Suprapubic skin (tissue), 4 donors: ENCODE results near the gene PLXNA2. TPM values are rescaled to one million over a fixed set of nuclear protein-coding genes. Genes with fewer than 3 reads are reported as not detected.
A peak's percentile ranks its signal among the peaks of the same experiment; 100 is the strongest.

Experiments used
- DNase-seq, 2 donors: peaks; one replicate each; pipeline ENCODE4 v3.0.0-alpha.2; 2019; ENCODE audit warnings: low spot score in 2 of 2
- H3K27ac ChIP-seq: fragments of 200-600 bp; sonication (generic); one replicate; pipeline ENCODE4 v1.5.1; 2019
- H3K27me3 ChIP-seq: fragments of 200-600 bp; sonication (generic); one replicate; pipeline ENCODE4 v1.5.1; 2019
- H3K36me3 ChIP-seq: fragments of 200-600 bp; sonication (generic); one replicate; pipeline ENCODE4 v1.5.1; 2019
- H3K4me1 ChIP-seq: fragments of 200-600 bp; sonication (generic); one replicate; pipeline ENCODE4 v1.5.1; 2019
- H3K4me3 ChIP-seq: fragments of 200-600 bp; sonication (generic); one replicate; pipeline ENCODE4 v1.5.1; 2019; ENCODE audit warnings: mild to moderate bottlenecking
- H3K9me3 ChIP-seq: fragments of 200-600 bp; sonication (generic); one replicate; pipeline ENCODE4 v1.5.1; 2019
- CTCF ChIP-seq, 2 donors: fragments of 200-600 bp in 1 of 2; fragments of 450-650 bp in 1 of 2; sonication (generic) in 1 of 2; IDR thresholded peaks; one replicate each; pipeline ENCODE4 v1.5.1; 2016 to 2019; ENCODE audit warnings: antibody characterized with exemption in 2 of 2, mild to moderate bottlenecking in 1 of 2, moderate library complexity in 1 of 2
- EP300 ChIP-seq: sonication (generic); formaldehyde crosslinking; IDR thresholded peaks from one replicate; pipeline ENCODE4 v1.6.1; 2017; ENCODE audit warnings: antibody characterized with exemption
- POLR2A ChIP-seq, 2 donors: fragments of 450-650 bp; IDR thresholded peaks; one replicate each; pipeline ENCODE4 v1.6.1; 2017; ENCODE audit warnings: antibody characterized with exemption in 2 of 2, mild to moderate bottlenecking in 2 of 2, moderate library complexity in 2 of 2
- POLR2AphosphoS5 ChIP-seq, 3 donors: sonication (generic); formaldehyde crosslinking; IDR thresholded peaks; one replicate each; pipeline ENCODE4 v1.6.1; 2017; ENCODE audit warnings: antibody characterized with exemption in 3 of 3
- WGBS: methylation state at CpG from one replicate; pipeline ENCODE4 v1.1.5; 2018; 5-methylcytosine and 5-hydroxymethylcytosine counted together
- total RNA-seq, 4 donors: library from RNA; depleted of rRNA; stranded (reverse); fragments of >200 nt; gene quantifications; one replicate each; pipeline ENCODE4 v1.1.0, GENCODE V29; 2016

Gene PLXNA2
- total RNA-seq, 4 donors from 2014 or later: 35.3 to 53.9 (median 45.7) TPM

DNA sequence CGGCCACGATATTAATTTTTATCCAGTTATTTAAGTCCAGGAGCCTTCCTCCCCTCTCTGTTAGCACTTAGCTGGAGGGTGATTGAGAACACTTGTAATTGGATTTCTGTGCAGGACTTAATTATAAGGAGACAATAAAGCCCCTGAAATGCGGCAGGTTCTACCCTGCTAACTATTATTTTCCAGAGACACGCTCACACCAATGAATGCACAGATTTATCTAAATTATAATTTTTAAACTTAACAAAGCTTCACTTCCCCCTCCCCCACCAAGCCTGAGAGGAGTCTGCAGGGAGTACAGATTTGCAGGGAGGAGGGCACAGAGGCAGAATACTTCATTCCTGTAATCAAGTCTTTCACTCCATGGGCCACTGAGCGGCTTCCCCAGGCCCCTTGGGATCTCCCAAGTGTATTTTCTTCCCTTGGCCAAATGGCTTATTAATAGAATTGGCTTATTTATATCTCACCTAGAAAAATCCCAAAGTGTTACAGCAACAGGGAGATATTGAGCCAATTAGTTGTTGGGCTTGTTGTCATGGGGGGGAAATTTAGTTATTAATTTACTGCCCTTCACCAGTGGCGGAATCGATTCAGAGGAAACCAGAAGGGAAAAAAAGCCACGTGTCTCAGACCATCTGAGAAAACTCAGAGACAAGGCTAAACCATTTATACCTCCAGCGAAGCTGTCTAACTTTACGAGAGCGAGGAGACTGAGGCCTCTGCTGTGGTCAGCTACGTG lies 234.3 kb downstream of the PLXNA2 start:
- peak in 1 of 2 donors; percentile 4 for DNase-seq
- Histone ChIP-seq H3K27me3 (no peaks in the 10 kb centered on the region), H3K27ac (no peak overlapping the region), H3K36me3 (no peaks in the 10 kb centered on the region), H3K4me3 (no peak overlapping the region), H3K4me1 (no peaks in the 10 kb centered on the region), H3K9me3 (no peaks in the 10 kb centered on the region)
- 90% methylated on average over 12 of the region's 12 CpGs for WGBS
- TF ChIP-seq EP300 (no peak), CTCF (IDR thresholded peaks at IDR 0.05) (no peak), POLR2A (IDR thresholded peaks at IDR 0.05) (no peak), POLR2AphosphoS5 (IDR thresholded peaks at IDR 0.05) (no peak)

DNA sequence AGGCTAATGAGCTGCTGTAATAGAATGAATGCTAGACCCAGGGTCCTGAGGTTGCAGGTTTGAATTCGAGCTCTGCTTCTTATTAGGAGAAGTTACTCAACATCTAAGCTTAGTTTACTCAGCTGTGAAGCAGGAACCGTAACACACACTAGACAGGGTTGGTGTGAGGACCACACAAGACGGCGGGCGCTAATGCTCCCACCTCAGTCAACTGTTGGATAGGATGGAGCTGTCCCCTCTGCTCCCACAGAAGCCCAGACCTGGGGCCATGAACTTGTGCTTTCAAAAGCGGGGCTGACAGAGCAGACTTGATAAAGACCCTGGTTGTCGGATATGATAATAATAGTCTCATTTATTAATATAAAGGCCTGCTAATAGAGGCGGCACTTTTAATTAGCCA lies 234.9 kb downstream of the PLXNA2 start:
- Histone ChIP-seq H3K4me3 (no peak overlapping the region), H3K4me1 (no peaks in the 10 kb centered on the region), H3K36me3 (no peaks in the 10 kb centered on the region), H3K27ac (no peak overlapping the region), H3K27me3 (no peaks in the 10 kb centered on the region), H3K9me3 (no peaks in the 10 kb centered on the region)
- WGBS: 98% methylated on average over 8 of the region's 8 CpGs
- DNase-seq: peak in 1 of 2 donors; percentile 29
- no peak for TF ChIP-seq CTCF (IDR thresholded peaks at IDR 0.05)
- no peak for TF ChIP-seq POLR2AphosphoS5 (IDR thresholded peaks at IDR 0.05)
- no peak for TF ChIP-seq EP300
- no peak for TF ChIP-seq POLR2A (IDR thresholded peaks at IDR 0.05)

GRCh38 chr1:208008534-208008933 lies 235.7 kb downstream of the PLXNA2 start:
- Histone ChIP-seq H3K4me1 (no peaks in the 10 kb centered on the region), H3K27me3 (no peaks in the 10 kb centered on the region), H3K36me3 (no peaks in the 10 kb centered on the region), H3K9me3 (no peaks in the 10 kb centered on the region), H3K4me3 (no peak overlapping the region), H3K27ac (no peak overlapping the region)
- TF ChIP-seq EP300: no peak
- no peak for TF ChIP-seq POLR2A (IDR thresholded peaks at IDR 0.05)
- no peak for TF ChIP-seq CTCF (IDR thresholded peaks at IDR 0.05)
- TF ChIP-seq POLR2AphosphoS5 (IDR thresholded peaks at IDR 0.05): no peak
- 84% methylated on average over 3 of the region's 3 CpGs for WGBS
- DNase-seq: peak in 1 of 2 donors; percentile 32

- Histone ChIP-seq H3K36me3 (no peaks in the 10 kb centered on the region), H3K9me3 (no peaks in the 10 kb centered on the region), H3K27me3 (no peaks in the 10 kb centered on the region), H3K4me1 (no peaks in the 10 kb centered on the region), H3K27ac (no peak overlapping the region), H3K4me3 (no peak overlapping the region)
- DNase-seq: no peak
- 86% methylated on average over 5 of the region's 5 CpGs for WGBS
- TF ChIP-seq CTCF (IDR thresholded peaks at IDR 0.05): no peak
- TF ChIP-seq POLR2A (IDR thresholded peaks at IDR 0.05): no peak
- no peak for TF ChIP-seq POLR2AphosphoS5 (IDR thresholded peaks at IDR 0.05)
- TF ChIP-seq EP300: no peak
These were observed 236.2 kb downstream of the PLXNA2 start for GRCh38 chr1:208007938-208008342.

GRCh38 chr1:208007319-208007937 lies 236.8 kb downstream of the PLXNA2 start:
- 75% methylated on average over 3 of the region's 3 CpGs for WGBS
- Histone ChIP-seq H3K4me3 (no peak overlapping the region), H3K27ac (no peak overlapping the region), H3K36me3 (no peaks in the 10 kb centered on the region), H3K4me1 (no peaks in the 10 kb centered on the region), H3K9me3 (no peaks in the 10 kb centered on the region), H3K27me3 (no peaks in the 10 kb centered on the region)
- no peak for TF ChIP-seq POLR2A (IDR thresholded peaks at IDR 0.05)
- no peak for TF ChIP-seq CTCF (IDR thresholded peaks at IDR 0.05)
- TF ChIP-seq EP300: no peak
- TF ChIP-seq POLR2AphosphoS5 (IDR thresholded peaks at IDR 0.05): no peak
- no peak for DNase-seq
